Putamen (tissue), 1 donor: ENCODE results near the gene GALNT17.
"Not testable (repeated sequence)": the region's sequence is repeated elsewhere in the genome, so short reads cannot be mapped to it uniquely, and the experiment has no call there.

Experiments
- DNase-seq: peaks from one replicate; pipeline ENCODE4 v3.0.0-alpha.2; 2016; ENCODE audit warnings: low spot score

The GALNT17 gene

GRCh38 chr7:71236230-71237105 is 104.5 kb downstream of the GALNT17 start:
- DNase-seq = no peak

GRCh38 chr7:71237945-71238344 is 106.0 kb downstream of the GALNT17 start:
- no peak for DNase-seq

- DNase-seq = no peak
These were observed 106.8 kb downstream of the GALNT17 start for GRCh38 chr7:71238581-71239295.

- DNase-seq = no peak
These were observed 107.8 kb downstream of the GALNT17 start for GRCh38 chr7:71239586-71240268.

GRCh38 chr7:71243736-71244410 is 111.9 kb downstream of the GALNT17 start:
- no peak for DNase-seq

GRCh38 chr7:71245038-71245437 is 113.1 kb downstream of the GALNT17 start:
- DNase-seq = peak; percentile 78

GRCh38 chr7:71251706-71252105 is 119.8 kb downstream of the GALNT17 start:
- no peak for DNase-seq

- DNase-seq = no peak
These were observed 122.8 kb downstream of the GALNT17 start for GRCh38 chr7:71254751-71255150.

GRCh38 chr7:71255537-71256178 is 123.7 kb downstream of the GALNT17 start:
- DNase-seq = no peak

- no peak for DNase-seq
These were observed 129.1 kb downstream of the GALNT17 start for GRCh38 chr7:71261066-71261465.

GRCh38 chr7:71262834-71263233 is 130.9 kb downstream of the GALNT17 start:
- DNase-seq = not testable (repeated sequence)

- DNase-seq = no peak
These were observed 132.1 kb downstream of the GALNT17 start for GRCh38 chr7:71264005-71264404.

GRCh38 chr7:71266912-71267311 is 135.0 kb downstream of the GALNT17 start:
- no peak for DNase-seq

- no peak for DNase-seq
These were observed 136.0 kb downstream of the GALNT17 start for GRCh38 chr7:71267734-71268469.

GRCh38 chr7:71270558-71270957 is 138.6 kb downstream of the GALNT17 start:
- no peak for DNase-seq

GRCh38 chr7:71271203-71271602 is 139.3 kb downstream of the GALNT17 start:
- no peak for DNase-seq

GRCh38 chr7:71272509-71273490 is 140.9 kb downstream of the GALNT17 start:
- DNase-seq = no peak

- no peak for DNase-seq
These were observed 146.3 kb downstream of the GALNT17 start for GRCh38 chr7:71278257-71278656.

GRCh38 chr7:71281261-71281660 is 149.3 kb downstream of the GALNT17 start:
- no peak for DNase-seq

GRCh38 chr7:71283802-71284201 is 151.9 kb downstream of the GALNT17 start:
- DNase-seq = no peak
